ENCODE data around the gene PPARA.
"Not testable (repeated sequence)": the region's sequence is repeated elsewhere in the genome, so short reads cannot be mapped to it uniquely, and the experiment has no call there.

Gene PPARA

GRCh38 chr22:46251266-46251665, 100.9 kb downstream of the PPARA start:
- DNase-seq, result no peak

- DNase-seq, result no peak
Observed at GRCh38 chr22:46251816-46252380, 101.6 kb downstream of the PPARA start.

DNA sequence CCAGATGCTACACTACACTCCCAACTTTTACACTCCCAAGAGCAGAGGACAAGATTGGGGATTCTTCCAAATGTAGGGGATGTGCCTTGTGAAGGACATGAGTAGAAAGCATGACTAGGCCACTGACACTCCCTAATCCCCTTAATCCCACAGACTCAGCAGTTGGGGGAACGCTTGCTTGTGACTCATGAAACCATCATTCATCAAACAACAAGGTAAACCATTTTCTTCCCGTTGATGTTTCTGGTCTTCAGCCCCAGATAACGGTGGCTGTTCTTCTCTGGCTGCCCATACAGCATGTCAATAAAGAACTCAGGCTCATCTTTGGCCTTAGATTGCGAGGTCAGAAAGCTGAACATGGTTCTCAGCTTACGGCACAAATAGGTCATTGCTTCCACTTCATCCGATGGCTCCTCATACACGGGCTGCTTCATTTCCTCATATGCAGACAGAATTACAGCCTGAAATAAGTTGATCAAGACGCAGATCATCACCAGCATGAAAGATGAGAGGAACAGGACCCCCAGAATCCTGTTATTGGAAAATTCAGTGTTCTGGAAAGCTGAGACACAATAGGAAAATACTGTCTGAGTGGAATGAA, 106.1 kb downstream of the PPARA start:
- DNase-seq, result no peak

DNA sequence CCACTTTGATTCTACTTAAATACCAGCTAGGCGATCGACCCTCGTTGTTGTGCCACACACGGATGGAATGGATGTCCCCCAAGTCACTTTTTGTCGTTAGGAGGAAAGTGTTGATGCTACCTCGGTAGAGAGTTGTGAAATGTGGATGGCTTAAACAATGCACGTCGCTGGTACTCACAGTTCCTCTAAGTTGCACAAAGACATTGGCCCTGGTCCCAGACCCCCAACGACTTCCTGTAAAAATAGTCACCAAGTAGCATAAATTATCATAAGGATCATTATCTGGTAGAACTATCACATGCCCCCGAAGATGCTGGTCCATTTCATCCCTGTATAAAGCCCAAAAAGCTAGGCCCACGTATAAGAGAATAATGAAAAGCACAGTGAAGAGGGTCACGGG, 109.0 kb downstream of the PPARA start:
- DNase-seq, result no peak

DNA sequence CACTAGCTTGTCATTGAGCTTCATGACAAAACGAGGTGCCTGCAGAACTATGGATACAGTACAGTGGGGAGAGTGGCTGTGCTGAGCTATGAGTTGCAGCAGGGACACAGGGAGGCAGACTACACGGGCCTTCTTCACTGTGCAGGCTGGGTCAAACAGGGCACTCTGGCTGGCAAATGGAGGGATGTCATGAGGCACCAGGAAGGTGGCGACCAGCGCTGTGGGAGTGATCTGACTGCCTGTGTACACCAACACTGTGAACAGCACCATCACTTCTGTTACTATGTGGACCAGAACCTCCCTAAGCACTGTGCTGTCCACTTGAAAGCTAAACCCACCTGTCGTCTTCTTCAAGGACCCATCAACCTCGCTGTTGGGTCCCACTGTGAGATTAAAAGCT, 109.7 kb downstream of the PPARA start:
- no peak for DNase-seq

- DNase-seq, result no peak
Observed at GRCh38 chr22:46262449-46263215, 112.3 kb downstream of the PPARA start.

GRCh38 chr22:46263216-46263590, 112.9 kb downstream of the PPARA start, which contains the start of gene PKDREJ:
TSS of gene PKDREJ (minus strand) at chr22:46263343. CDS start at chr22:46263322, 21 bp downstream.
- DNase-seq, result no peak

DNA sequence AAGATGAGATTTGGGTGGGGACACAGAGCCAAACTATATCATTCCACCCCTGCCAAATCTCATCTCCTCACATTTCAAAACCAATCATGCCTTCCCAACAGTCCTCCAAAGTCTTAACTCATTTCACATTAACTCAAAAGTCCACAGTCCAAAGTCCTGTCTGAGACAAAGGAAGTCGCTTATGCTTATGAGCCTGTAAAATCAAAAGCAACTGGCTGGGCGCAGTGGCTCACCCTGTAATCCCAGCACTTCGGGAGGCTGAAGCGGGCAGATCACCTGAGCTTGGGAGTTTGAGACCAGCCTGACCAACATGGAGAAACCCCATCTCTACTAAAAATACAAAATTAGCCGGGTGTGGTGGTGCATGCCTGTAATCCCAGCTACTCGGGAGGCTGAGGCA, 114.2 kb downstream of the PPARA start:
- not testable (repeated sequence) for DNase-seq

- DNase-seq, result not testable (repeated sequence)
Observed at GRCh38 chr22:46265627-46266026, 115.3 kb downstream of the PPARA start.

DNA sequence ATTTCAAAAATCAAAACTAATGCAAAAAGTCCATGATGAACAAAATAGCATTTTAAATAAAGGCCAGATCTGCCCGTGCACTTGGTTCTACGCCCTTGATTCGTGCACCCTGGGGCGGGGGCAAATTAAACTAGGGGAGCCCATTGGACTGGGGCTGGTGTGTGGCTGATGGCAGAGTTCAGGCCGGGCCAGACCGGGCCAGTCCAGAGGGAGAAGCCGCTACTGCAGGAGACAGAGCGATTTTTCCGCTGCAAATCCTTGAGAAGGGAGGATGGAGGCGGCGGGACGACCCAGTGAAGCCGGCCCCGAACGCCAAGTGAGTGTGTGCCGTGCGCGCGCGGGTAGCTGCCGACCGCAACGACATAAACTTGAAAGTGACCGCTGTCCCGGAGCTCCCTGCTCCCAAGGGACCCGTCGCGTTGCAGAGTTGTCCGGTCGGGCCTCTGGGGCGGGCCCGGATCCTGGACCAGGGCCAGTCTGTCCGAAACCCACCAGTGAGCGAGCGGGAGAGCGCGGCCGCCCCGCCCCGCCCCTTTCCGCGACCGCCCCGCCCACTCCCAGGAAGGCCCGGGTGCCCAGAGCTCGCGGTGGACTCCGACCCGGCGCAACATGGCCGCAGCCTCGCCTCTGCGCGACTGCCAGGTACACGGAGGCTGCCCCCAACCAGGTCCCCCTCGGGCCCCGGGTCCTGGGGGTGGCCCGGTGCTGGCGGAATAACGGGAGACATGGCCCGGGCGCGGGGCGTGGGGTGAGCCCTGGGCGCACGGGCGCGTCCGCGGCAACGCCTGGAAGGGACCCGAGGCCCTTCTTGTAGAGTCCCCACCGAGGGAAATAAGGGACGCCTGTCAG, 117.3 kb downstream of the PPARA start, which contains the start of gene TTC38:
Gene TTC38, plus strand, starts transcription at position 578 of the 849 bp plus-strand sequence. Its CDS starts 32 bp downstream, at position 610.
- no peak for DNase-seq

- no peak for DNase-seq
Observed at GRCh38 chr22:46269564-46269963, 119.2 kb downstream of the PPARA start.

- no peak for DNase-seq
Observed at GRCh38 chr22:46272196-46272595, 121.9 kb downstream of the PPARA start.

- DNase-seq, result no peak
Observed at GRCh38 chr22:46272762-46273431, 122.6 kb downstream of the PPARA start.

- DNase-seq, result no peak
Observed at GRCh38 chr22:46273432-46274148, 123.3 kb downstream of the PPARA start.

GRCh38 chr22:46274381-46274780, 124.1 kb downstream of the PPARA start:
- DNase-seq, result no peak

DNA sequence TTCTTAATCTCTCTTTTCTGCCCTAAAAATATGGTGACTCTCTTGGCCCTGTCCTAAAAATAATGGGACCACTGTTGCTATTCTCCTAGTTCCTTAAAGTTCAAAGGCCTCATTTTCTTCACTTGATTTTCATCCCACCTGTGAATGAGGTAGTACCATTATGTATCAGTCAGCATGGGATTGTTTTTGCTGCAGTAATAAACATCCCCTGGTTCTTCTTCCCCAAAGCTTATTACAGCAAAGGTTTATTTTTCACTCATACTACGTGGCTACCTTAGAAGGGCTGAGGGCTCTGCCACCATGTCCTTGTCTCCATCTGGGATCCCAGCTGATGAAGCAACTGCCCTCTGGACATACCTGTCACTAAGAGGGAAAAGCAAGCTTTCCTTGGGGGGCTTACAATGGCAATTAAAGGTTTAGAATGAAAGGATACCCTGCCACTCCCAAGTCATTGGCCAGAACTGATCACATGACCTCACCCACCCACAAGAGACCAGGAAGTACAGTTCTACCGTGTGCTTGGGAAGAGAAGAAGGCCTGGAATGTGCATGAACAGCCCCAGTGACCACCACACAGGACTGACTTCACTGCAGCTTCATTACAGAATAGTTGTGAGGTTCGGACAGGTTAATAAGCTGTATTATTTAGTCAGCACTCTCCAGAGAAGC, 125.3 kb downstream of the PPARA start:
- no peak for DNase-seq

DNA sequence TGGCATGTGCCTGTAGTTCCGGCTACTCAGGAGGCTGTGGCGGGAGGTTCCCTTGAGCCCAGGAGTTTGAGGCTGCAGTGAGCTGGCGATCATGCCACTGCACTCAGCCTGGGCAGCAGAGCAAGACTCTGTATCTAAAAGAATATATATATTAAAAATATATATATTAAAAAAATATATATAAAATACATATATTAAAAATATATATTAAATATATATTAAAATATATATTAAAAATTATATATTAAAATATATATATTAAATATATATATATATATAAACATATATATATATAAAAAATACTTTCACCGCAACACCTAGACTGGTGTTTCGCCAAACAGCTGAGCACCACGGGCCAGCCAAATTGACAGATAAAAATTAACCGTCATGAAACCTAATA, 126.2 kb downstream of the PPARA start:
- no peak for DNase-seq

- no peak for DNase-seq
Observed at GRCh38 chr22:46278656-46279645, 128.6 kb downstream of the PPARA start.

GRCh38 chr22:46280063-46280817, 129.9 kb downstream of the PPARA start:
- no peak for DNase-seq
